AG09319 (cell line): ENCODE measurements around the gene PSMG1.
"Not testable (repeated sequence)": the region's sequence is repeated elsewhere in the genome, so short reads cannot be mapped to it uniquely, and the experiment has no call there.

ENCODE experiments used
- DNase-seq: peaks from one replicate; pipeline ENCODE4 v3.0.0-alpha.2; 2010; ENCODE audit warnings: low read depth; ENCODE audit errors: extremely low read depth
- TF ChIP-seq, protein P1 (sequence below): IDR thresholded peaks from 2 replicates; pipeline ENCODE4 v1.5.1; 2011; ENCODE audit warnings: low read depth, mild to moderate bottlenecking, inconsistent platforms, low read length, moderate library complexity

The PSMG1 gene, protein sequence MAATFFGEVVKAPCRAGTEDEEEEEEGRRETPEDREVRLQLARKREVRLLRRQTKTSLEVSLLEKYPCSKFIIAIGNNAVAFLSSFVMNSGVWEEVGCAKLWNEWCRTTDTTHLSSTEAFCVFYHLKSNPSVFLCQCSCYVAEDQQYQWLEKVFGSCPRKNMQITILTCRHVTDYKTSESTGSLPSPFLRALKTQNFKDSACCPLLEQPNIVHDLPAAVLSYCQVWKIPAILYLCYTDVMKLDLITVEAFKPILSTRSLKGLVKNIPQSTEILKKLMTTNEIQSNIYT

DNA sequence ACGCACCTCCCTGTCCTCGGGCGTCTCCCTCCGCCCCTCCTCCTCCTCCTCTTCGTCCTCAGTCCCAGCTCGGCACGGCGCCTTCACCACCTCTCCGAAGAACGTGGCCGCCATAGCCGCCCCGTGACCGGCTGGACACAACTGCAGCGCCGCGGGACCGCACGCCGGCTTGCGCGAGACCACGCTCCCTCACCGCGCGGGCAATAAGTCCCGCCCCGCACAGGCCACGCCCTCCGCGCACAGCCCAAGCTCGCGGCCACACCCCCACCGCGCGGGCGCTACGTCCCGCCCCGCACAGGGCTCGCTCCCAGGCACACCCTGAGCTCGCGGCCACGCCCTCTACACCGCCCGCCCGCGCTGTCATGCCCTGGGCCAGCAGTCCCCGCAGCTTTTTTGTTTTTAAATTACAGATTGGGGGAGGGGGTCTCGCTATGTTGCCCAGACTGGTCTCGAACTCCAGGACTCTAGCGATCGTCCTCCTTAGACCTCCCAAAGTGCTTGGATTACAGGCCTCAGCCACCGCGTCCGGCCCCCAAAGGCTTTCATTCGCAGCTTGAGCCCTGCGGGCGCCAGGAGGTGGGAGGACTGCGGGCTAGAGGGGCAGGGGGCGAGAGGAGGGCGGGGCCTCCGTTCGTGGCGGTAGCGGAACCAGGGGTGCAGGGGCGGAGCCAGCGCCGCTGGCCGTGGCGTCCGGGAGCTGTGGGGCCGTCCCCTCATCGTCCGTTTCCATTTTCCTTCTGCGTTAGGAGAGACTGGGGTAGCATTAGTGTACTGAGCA, at the start of gene PSMG1:
Gene PSMG1 (minus strand): TSS at position 180 of the 778 bp plus-strand sequence. CDS start 66 bp downstream, at position 114.
- TF ChIP-seq, protein P1, sequence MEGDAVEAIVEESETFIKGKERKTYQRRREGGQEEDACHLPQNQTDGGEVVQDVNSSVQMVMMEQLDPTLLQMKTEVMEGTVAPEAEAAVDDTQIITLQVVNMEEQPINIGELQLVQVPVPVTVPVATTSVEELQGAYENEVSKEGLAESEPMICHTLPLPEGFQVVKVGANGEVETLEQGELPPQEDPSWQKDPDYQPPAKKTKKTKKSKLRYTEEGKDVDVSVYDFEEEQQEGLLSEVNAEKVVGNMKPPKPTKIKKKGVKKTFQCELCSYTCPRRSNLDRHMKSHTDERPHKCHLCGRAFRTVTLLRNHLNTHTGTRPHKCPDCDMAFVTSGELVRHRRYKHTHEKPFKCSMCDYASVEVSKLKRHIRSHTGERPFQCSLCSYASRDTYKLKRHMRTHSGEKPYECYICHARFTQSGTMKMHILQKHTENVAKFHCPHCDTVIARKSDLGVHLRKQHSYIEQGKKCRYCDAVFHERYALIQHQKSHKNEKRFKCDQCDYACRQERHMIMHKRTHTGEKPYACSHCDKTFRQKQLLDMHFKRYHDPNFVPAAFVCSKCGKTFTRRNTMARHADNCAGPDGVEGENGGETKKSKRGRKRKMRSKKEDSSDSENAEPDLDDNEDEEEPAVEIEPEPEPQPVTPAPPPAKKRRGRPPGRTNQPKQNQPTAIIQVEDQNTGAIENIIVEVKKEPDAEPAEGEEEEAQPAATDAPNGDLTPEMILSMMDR = no peak
- DNase-seq = peak; percentile 84

DNA sequence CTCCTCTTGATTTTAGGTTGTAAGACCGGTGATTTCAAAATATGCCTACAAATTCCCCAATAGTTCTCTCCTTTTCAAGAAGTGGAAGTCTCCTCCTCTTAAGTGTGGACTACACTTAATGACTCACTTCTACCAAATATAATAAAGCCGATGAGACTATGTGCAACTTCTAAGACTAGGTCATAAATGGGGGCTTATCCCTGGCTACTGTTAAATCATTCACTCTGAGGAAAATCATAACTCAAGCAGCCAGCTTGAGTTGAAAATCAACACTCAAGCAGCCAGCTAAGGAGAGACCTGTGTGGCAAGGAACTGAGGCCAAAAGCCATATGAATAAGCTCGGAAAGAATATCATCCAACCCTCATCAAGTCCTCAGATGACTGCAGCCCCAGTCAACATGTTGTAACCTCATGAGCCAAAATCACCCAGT, 49.6 kb upstream of the PSMG1 start:
- DNase-seq = no peak
- TF ChIP-seq, protein P1 = no peak

DNA sequence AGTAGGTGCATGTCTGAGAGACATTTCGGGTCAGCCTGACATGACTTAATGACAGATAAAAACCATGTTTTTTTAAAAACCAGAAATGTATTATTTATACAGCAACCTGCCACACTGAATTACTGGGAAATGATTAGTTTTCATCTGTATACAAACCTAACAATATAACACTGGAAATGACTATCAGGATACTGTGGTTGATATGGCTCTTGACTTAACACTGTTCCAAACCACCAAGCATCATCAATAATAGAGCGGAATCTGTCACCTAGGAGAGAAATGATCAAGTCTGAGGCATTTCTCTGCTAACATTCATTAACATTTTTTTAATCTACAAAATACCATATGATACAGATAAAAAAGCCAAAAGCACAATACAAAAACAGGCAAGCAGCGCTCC, 41.7 kb upstream of the PSMG1 start:
- no peak for DNase-seq
- TF ChIP-seq, protein P1 = no peak

DNA sequence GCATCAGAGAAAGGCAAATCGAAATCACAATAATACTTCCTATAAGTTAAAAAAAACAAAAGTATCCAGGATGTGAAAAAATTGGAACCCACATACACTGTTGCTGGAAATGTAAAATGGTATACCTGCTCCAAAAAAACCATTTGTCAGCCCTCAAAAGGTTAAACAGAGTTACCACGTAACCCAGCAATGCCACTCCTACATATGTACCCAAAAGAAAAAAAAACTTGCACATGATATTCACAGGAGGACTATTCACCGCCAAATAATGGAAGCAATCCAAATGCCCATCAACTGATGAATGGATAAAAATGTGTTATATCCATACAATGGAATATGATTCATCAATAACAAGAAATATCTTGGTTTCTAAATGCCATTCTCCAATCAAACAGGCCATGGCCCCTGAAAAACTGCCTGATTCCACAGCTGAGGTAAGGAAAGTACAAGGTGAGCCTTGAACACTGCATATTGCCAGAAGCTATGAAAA, 38.8 kb upstream of the PSMG1 start:
- no peak for DNase-seq
- TF ChIP-seq, protein P1 = no peak

DNA sequence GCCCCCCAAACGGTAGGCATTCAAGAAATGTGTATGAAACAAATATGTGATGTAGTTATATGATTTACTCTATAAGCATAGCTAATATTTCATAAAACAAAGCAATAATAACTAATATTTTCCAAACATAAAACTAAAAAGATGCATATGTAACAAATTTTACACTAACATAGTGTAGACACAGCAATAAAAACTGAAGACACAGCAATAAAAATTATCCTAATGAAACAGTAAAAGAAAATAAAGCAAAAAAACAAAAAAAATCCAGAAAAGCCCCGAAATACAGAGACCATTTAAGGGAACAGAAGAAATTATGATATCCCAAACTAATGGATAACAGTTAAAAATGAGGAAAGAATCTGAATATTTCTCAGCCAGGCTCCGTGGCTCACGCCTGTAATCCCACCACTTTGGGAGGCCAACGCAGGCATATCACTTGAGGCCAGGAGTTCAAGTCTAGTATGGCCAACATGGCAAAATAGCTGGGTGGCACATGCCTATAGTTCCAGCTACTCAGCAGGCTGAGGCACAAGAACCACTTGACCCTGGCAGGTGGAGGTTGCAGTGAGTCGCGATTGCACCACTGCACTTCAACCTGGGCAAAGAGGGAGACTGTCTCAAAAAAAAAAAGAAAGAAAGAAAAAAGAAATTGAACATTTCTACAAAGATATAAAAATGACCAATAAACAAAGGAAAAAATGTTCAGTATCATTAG, 38.2 kb upstream of the PSMG1 start:
- no peak for DNase-seq
- TF ChIP-seq, protein P1 = no peak

DNA sequence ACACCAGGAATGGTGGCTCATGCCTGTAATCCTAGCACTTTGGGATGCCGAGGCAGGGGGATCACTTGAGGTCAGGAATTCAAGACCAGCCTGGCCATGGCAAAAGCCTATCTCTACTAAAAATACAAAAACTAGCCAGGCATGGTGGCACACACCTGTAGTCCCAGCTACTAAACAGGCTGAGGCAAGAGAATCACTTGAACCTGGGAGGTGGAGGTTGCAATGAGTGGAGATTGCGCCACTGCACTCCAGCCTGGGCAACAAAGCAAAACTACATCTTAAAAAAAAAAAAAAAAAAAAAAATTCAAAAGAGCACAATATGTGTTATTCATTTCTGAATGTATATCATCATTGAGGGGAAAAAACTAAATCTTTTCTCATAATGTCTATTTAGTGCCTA, 37.6 kb upstream of the PSMG1 start:
- DNase-seq = not testable (repeated sequence)

DNA sequence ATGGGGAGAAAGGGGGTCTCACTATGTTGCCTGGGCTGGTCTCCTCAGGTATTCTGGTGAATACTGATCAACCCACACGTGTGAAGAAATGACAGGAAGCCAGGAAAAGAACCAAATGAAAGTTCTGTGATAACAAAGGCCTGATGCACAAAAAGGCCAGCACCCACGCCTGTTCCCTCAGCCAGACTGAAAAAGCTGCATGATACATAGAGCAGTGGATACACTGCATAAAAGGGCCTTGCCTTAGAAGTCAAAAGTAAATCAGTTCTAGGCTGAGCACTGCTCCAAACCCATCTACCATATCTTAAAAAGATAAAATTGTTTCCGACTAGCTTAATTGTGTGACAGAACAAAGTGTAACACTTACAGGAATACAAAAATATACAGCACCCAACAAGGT, 36.9 kb upstream of the PSMG1 start:
- TF ChIP-seq, protein P1 = no peak
- no peak for DNase-seq
